Measurements from ENCODE around the gene SPHK1.
"Not testable (repeated sequence)": the region's sequence is repeated elsewhere in the genome, so short reads cannot be mapped to it uniquely, and the experiment has no call there.

SPHK1 gene, protein sequence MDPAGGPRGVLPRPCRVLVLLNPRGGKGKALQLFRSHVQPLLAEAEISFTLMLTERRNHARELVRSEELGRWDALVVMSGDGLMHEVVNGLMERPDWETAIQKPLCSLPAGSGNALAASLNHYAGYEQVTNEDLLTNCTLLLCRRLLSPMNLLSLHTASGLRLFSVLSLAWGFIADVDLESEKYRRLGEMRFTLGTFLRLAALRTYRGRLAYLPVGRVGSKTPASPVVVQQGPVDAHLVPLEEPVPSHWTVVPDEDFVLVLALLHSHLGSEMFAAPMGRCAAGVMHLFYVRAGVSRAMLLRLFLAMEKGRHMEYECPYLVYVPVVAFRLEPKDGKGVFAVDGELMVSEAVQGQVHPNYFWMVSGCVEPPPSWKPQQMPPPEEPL

DNA sequence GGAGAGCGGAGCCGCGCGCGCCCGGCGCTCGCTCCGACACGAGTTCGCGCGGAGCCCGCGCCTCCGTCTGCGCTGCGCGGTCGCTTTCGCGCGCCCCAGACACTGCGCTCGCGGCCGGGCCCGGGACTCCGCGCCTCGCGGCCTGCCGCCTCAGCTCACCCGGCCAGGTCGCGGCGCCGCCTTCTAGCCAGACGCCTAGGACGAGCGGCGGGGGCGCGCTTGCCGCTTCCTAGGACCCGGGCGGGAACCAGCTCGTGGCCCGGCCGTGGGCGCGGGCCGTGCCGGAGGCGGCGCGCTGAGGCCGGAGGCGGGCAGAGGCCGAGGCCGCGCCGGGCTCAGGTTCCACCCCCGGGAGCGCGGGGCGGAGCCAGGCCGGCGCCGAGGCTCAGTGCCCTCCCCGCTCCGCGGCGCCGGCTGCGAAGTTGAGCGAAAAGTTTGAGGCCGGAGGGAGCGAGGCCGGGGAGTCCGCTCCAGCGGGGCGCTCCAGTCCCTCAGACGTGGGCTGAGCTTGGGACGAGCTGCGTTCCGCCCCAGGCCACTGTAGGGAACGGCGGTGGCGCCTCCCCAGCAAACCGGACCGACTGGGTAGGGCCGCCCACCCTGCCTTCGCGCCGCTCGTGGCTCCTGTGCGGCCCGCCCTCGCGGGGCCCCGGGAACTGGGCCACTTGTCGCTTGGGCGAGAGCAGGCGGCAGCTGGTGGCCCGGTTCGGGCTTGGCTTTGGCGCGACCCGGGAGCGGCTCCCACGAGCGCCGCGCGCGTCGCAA lies at the start of gene SPHK1:
TSS of gene SPHK1 (plus strand) at position 388 of the 765 bp plus-strand sequence. CDS start 1,036 bp downstream, outside the sequence.
- Mint-ChIP-seq H3K4me1 (ENCODE audit: low read depth) (peaks cover 10% of the 10 kb centered on the region), H3K4me3 (peak within 1 kb of the TSS; percentile 91), H3K9me3 (ENCODE audit: low read depth) (no peaks in the 10 kb centered on the region), H3K36me3 (no peaks in the 10 kb centered on the region), H3K27me3 (no peaks in the 10 kb centered on the region), H3K27ac (peak within 1 kb of the TSS; percentile 80)

DNA sequence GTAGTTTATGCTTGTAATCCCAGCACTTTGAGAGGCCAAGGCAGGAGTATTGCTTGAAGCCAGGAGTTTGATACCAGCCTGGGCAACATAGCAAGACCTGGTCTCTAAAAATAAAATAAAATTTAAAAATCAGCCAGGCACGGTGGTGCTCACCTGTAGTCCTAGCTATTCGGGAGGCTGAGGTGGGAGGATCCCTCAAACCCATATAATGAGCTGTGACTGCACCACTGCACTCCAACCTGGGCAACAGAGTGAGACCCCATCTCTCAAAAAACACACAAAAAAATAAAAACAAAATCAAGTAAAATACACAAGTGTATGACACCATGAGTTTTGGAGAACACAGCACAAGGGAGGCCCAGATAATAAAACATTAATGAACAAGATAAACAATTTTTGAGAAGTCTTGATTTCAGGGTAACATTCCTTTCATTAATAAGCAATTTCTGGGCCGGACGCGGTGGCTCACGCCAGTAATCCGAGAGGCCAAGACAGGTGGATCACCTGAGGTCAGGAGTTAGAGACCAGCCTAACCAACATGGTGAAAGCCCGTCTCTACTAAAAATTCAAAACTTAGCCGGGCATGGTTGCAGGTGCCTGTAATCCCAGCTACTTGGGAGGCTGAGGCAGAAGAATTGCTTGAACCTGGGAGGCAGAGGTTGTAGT lies 48.6 kb upstream of the SPHK1 start:
- peaks cover 9% of the 10 kb centered on the region for H3K4me1 Mint-ChIP-seq (ENCODE audit: low read depth)
- peaks cover 8% of the 10 kb centered on the region for H3K36me3 Mint-ChIP-seq
- H3K9me3 Mint-ChIP-seq (ENCODE audit: low read depth), result no peaks in the 10 kb centered on the region
- no peaks in the 10 kb centered on the region for H3K27me3 Mint-ChIP-seq
- no peak overlapping the region for H3K4me3 Mint-ChIP-seq
- H3K27ac Mint-ChIP-seq, result no peak overlapping the region

DNA sequence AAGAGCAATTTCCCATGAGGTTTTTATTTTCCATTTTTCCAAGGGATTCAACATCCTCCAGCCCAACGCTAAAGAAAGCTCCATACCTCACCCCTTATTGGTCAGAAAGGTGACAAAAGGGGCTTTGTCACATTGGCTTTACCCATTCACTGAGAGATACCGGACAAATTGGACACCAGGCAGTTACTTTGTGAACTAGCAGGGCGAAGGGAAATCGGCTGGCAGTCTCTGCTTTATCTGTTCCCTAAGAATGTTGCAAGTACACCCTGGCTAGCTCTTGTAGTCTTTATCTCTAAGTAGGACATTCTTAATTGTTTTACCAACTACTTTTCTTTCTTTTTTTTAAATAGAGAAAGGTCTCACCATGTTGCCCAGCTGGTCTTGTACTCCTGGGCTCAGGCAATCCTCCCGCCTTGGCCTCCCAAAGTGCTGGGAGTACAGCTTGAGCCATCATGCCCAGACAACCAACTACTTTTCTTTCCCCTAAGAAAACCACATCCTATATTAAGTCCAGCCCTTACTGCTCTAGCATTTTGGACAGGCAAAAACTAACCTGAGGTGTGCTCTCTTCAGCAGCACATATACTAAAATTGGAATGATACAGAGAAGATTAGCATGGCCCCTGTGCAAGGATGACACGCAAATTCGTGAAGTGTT lies 47.5 kb upstream of the SPHK1 start:
- H3K27me3 Mint-ChIP-seq, result no peaks in the 10 kb centered on the region
- H3K4me1 Mint-ChIP-seq (ENCODE audit: low read depth), result peaks cover 9% of the 10 kb centered on the region
- peaks cover 8% of the 10 kb centered on the region for H3K36me3 Mint-ChIP-seq
- H3K9me3 Mint-ChIP-seq (ENCODE audit: low read depth), result no peaks in the 10 kb centered on the region
- no peak overlapping the region for H3K4me3 Mint-ChIP-seq
- no peak overlapping the region for H3K27ac Mint-ChIP-seq

DNA sequence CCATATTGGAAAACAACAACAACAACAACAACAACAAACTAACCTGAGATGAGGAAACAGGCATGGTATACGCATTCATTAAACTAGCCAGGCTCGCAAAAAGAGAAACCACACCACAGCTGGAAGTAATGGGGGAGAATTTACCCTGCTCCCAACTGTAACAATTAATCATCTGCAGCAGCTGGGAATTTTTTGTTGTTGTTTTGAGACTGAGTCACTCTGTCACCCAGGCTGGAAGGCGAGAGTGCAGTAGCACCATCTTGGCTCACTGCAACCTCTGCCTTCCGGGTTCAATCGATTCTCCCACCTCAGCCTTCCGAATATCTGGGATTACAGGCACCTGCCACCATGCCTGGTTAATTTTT lies 47.0 kb upstream of the SPHK1 start:
- Mint-ChIP-seq H3K27me3 (no peaks in the 10 kb centered on the region), H3K36me3 (peaks cover 11% of the 10 kb centered on the region), H3K4me3 (no peak overlapping the region), H3K9me3 (ENCODE audit: low read depth) (no peaks in the 10 kb centered on the region), H3K27ac (no peak overlapping the region), H3K4me1 (ENCODE audit: low read depth) (peaks cover 9% of the 10 kb centered on the region)

DNA sequence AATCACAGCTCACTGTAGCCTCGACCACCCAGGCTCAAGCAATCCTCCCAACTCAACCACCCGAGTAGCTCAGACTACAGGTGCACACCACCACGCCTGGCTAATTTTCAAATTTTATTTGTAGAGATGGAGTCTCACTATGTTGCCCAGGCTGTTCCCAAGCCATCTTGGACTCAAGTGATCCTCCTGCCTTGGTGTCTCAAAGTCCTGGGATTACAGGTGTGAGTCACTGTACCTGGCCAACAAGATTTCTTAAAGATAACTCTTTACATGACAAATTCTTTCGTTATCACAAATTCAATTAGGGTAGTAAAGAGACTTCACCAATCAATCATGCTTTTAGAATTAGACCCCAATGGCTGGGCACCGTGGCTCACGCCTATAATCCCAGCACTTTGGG lies 43.1 kb upstream of the SPHK1 start:
- no peak overlapping the region for H3K27ac Mint-ChIP-seq
- H3K4me1 Mint-ChIP-seq (ENCODE audit: low read depth), result peaks cover 9% of the 10 kb centered on the region
- H3K36me3 Mint-ChIP-seq, result peaks cover 17% of the 10 kb centered on the region
- no peaks in the 10 kb centered on the region for H3K27me3 Mint-ChIP-seq
- H3K9me3 Mint-ChIP-seq (ENCODE audit: low read depth), result no peaks in the 10 kb centered on the region
- no peak overlapping the region for H3K4me3 Mint-ChIP-seq

DNA sequence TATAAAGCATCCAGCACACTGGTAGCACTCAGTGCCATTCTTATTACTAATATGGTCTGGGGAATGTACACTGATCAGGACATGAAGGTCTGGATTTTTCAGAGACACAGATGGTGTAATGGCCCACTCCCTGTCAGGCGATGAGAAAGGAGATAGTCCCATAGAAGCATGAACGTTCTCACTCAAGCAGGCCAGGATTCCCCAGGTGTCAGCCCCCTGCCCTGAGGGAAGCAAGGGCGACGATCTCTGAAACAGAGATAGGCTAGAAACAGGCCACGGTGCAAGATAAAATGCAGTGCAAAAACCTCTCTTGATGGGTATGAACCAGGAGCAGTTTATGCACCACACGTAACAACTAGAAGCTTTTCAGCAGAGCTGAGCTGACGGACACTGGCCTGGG lies 41.3 kb upstream of the SPHK1 start:
- peaks cover 6% of the 10 kb centered on the region for H3K4me1 Mint-ChIP-seq (ENCODE audit: low read depth)
- no peaks in the 10 kb centered on the region for H3K9me3 Mint-ChIP-seq (ENCODE audit: low read depth)
- H3K4me3 Mint-ChIP-seq, result no peak overlapping the region
- no peak overlapping the region for H3K27ac Mint-ChIP-seq
- H3K36me3 Mint-ChIP-seq, result peaks cover 19% of the 10 kb centered on the region
- no peaks in the 10 kb centered on the region for H3K27me3 Mint-ChIP-seq

DNA sequence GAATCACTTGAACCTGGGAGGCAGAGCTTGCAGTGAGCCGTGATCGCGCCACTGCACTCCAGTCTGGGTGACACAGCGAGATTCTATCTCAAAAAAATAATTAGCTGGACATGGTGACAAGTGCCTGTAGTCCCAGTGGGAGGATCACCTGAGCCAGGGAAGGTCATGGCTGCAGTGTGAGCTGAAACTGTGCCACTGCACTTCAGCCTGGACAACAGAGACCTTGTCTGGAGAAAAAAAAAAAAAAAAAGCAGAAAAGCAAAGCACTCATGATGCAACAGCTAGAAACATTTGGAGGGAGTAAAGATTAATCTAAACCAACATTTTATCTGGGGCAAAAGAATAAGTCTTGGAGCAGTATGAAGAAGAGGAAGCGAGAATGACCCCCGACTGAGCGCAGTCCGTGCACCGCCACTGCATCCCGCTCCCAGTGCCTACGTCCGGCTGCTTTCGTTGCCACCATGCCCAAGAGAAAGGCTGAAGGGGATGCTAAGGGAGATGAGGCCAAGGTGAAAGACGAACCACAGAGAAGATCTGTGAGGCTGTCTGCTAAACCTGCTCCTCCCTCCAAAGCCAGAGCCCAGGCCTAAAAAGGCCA lies 38.9 kb upstream of the SPHK1 start:
- Mint-ChIP-seq H3K9me3 (ENCODE audit: low read depth) (no peaks in the 10 kb centered on the region), H3K36me3 (peaks cover 14% of the 10 kb centered on the region), H3K27me3 (no peaks in the 10 kb centered on the region), H3K27ac (no peak overlapping the region), H3K4me1 (ENCODE audit: low read depth) (peaks cover 2% of the 10 kb centered on the region), H3K4me3 (no peak overlapping the region)

DNA sequence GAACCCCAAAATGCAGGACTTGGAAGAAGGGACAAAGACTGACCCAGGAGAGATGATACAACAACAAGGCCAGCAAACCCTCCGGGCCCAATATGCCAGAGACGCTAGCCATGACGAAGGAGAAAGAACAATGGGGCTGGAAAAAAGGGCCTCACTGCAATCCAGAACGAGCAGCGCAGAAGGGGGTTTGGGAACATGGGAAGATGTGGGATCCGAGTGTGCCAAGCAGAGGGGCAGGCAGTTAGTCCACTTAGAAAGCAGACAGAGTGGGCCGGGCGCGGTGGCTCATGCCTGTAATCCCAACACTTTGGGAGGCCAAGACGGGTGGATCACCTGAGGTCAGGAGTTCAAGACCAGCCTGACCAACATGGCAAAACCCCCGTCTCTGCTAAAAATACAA lies 37.5 kb upstream of the SPHK1 start:
- not testable (repeated sequence) for H3K4me1 Mint-ChIP-seq (ENCODE audit: low read depth); H3K4me3 Mint-ChIP-seq; H3K9me3 Mint-ChIP-seq (ENCODE audit: low read depth); H3K27ac Mint-ChIP-seq; H3K27me3 Mint-ChIP-seq
- H3K36me3 Mint-ChIP-seq, result peaks cover 13% of the 10 kb centered on the region

DNA sequence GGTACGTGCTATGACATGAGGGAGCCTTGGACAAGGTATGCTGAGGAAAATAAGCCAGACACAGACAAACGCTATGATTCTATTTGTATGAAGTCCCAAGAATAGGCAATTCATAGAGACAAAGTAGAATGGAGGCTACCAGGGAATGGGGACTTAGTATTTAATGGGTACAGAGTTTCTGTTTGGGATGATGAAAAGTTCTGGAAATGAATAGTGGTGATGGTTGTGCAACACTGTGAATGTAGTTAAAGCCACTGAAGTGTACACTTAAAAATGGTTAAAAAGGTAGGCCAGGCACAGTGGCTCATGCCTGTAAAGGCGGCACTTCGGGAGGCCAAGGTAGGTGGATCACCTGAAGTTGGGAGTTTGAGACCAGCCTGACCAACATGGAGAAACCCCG lies 33.9 kb upstream of the SPHK1 start:
- no peak overlapping the region for H3K4me3 Mint-ChIP-seq
- peaks cover 25% of the 10 kb centered on the region for H3K4me1 Mint-ChIP-seq (ENCODE audit: low read depth)

DNA sequence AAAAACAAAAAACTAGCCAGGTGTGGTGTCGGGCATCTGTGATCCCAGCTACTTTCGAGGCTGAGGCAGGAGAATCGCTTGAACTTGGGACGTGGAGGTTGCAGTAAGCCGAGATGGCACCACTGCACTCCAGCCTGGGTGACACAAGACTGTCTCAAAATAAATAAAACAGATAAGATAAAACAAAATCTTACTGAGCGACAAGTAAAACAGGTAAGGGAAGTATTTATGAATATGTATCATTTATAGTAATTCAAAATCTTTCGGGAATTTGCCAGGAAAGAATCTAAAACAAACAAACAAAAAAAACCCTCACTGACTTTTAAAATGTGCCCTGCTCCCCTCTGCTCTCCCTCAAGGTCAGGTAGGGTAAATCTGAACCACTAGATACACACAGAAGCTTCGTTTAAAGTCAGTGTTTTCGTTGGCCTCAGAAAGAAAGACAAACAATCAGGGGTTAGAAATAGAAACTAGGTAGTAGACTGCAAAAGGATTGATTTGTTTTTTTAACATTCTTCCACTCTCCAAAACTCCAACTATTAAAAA lies 32.8 kb upstream of the SPHK1 start:
- Mint-ChIP-seq H3K4me3 (peak overlapping the region; percentile 92), H3K36me3 (peaks cover 4% of the 10 kb centered on the region), H3K27me3 (no peaks in the 10 kb centered on the region), H3K27ac (no peak overlapping the region), H3K9me3 (ENCODE audit: low read depth) (no peaks in the 10 kb centered on the region), H3K4me1 (ENCODE audit: low read depth) (peaks cover 25% of the 10 kb centered on the region)

More for the DNA sequence above, 33.9 kb upstream of the SPHK1 start:
- Mint-ChIP-seq H3K27ac (no peak overlapping the region), H3K9me3 (ENCODE audit: low read depth) (no peaks in the 10 kb centered on the region), H3K27me3 (no peaks in the 10 kb centered on the region), H3K36me3 (peaks cover 9% of the 10 kb centered on the region)

DNA sequence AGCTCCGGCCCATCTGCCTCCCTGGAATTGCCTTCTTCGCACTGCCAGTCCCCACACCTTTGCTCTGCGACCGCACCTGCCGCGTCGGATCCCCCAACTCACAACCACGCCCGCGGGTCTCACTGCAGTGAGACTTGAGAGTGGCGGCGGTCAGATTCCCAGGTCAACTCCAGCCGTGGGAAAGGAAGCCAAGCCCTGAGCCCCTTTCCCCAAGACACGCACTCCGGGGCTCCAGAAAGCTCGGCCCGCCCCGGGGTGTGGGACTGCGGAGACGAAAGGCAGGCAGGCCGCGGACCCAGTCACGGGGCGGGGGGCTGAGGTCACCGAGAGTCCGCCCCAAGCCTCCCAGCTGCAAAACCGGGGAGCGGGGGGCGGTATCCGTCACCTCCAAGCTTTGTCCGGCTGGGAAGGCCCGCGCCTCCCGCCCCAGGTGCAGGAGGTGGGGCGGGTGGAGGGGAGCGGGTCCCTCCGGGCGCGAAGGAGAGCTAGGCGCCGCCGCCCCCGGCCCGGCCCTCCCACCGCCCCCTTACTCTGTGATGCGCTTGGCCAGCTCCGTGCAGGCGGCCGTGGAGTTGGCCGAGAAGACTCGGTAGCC lies 31.3 kb upstream of the SPHK1 start:
- Mint-ChIP-seq H3K27me3 (no peaks in the 10 kb centered on the region), H3K27ac (peak overlapping the region; percentile 76), H3K4me1 (ENCODE audit: low read depth) (peaks cover 25% of the 10 kb centered on the region), H3K36me3 (no peaks in the 10 kb centered on the region), H3K9me3 (ENCODE audit: low read depth) (no peaks in the 10 kb centered on the region), H3K4me3 (peak overlapping the region; percentile 96)

DNA sequence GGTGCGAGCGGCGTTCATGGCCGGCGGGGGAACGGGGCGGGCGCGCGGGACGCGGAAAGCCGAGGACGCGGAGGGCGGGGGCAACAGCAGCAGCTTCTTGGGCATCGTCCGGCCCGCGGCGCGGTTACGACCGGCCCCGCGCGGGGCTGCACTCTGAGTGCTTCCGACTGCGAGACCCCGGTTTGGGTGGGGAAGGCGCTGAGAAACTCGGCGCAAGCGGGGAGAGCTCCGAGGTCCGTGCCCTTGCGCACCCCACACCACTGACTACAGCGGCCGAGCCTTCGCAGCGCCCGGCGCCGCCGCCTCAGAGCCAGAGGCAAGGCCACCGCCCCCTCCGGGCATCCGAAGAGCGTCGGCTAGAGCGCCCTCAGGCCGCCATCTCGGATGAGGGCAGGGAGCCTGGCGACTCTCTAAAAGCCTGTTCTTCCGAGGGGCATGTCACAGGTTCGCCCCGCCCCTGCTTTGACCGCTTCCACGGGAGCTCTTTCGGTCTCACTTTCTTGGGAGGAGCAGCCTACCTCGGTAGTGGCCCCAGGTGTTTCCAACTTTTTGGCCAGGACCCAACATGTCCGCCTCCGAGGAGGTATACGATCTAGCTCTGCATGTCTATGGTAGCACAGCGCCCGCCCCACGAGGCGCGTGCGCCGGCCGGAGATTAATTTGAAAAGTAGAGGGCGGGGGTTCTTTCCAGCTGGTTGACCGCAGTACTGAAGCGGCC lies 30.7 kb upstream of the SPHK1 start, which contains the start of gene PRPSAP1:
TSS of gene PRPSAP1 (minus strand) at position 318 of the 718 bp plus-strand sequence. CDS start at position 105, 213 bp downstream.
- H3K36me3 Mint-ChIP-seq, result no peaks in the 10 kb centered on the region
- peak within 1 kb of the TSS; percentile 100 for H3K27ac Mint-ChIP-seq
- peak within 1 kb of the TSS; percentile 96 for H3K4me3 Mint-ChIP-seq
- no peaks in the 10 kb centered on the region for H3K27me3 Mint-ChIP-seq
- peaks cover 25% of the 10 kb centered on the region for H3K4me1 Mint-ChIP-seq (ENCODE audit: low read depth)
- H3K9me3 Mint-ChIP-seq (ENCODE audit: low read depth), result no peaks in the 10 kb centered on the region

DNA sequence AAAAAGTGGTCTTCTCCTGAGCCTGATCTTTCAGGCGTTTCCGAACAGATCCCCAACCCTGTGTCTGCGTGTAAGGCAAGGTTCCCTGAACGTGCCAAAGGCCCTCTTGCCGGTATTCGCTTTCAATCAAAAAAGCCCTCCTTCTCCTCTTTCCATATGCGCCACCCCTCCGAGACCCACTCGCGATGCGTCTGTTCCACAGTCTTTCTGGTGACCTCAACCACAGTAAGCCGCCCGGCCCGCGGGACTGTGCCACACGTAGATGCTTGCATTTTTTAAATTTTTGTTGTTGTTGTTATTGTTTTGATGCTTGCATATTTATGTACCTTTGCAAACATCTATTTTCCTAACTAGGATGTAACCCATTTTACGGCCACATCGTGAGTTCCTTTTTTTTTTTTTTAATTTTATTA lies 30.1 kb upstream of the SPHK1 start:
- H3K27ac Mint-ChIP-seq, result peak overlapping the region; percentile 100
- H3K4me1 Mint-ChIP-seq (ENCODE audit: low read depth), result peaks cover 25% of the 10 kb centered on the region
- no peaks in the 10 kb centered on the region for H3K36me3 Mint-ChIP-seq
- peak overlapping the region; percentile 96 for H3K4me3 Mint-ChIP-seq
- no peaks in the 10 kb centered on the region for H3K9me3 Mint-ChIP-seq (ENCODE audit: low read depth)
- no peaks in the 10 kb centered on the region for H3K27me3 Mint-ChIP-seq
